Superior temporal gyrus (tissue), 1 donor: ENCODE results near the gene TEK.
"Not testable (repeated sequence)": the region's sequence is repeated elsewhere in the genome, so short reads cannot be mapped to it uniquely, and the experiment has no call there.

Experiments used
- DNase-seq: peaks from one replicate; pipeline ENCODE4 v3.0.0-alpha.2; 2016; ENCODE audit errors: extremely low spot score

Gene TEK

DNA sequence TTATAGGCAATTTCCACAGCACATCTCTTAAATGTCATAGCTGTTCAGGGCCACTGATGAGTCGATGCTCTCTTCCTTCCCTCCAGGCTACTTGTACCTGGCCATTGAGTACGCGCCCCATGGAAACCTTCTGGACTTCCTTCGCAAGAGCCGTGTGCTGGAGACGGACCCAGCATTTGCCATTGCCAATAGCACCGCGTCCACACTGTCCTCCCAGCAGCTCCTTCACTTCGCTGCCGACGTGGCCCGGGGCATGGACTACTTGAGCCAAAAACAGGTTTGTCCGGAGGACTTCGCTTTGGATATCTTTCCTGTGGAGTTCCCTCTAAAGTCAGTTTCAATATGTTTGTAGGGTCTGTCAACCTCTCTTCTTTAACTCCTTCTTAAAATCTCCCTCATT is 103.6 kb downstream of the TEK start:
- DNase-seq = no peak

DNA sequence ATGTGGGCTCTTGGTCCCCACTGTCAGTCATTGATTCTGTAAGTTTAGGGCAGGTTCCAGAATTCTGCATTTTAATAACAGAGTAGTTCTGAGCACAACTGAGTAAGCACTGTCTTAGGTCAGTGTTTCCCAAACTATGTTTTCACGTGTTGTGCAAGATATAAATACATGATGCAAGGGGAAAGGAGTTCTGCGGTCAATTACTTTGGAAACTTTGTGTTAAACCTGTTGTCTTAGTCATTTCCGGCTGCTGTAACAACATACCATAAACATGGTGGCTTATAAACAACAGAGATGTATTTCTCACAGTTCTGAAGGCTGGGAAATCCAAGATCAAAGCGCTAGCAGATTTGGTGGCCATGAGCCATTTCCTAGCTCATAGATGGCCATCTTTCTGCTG is 118.2 kb downstream of the TEK start:
- DNase-seq = no peak

DNA sequence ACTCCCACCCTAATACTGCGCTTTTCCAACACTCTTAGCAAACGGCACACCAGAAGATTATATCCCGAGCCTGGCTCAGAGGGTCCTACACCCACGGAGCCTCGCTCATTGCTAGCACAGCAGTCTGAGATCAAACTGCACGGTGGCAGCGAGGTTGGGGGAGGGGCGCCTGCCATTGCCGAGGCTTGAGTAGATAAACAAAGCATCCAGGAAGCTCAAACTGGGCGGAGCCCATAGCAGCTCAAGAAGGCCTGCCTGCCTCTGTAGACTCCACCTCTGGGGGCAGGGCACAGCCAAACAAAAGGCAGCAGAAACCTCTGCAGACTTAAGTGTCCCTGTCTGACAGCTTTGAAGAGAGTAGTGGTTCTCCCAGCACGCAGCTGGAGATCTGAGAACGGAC is 130.6 kb downstream of the TEK start:
- not testable (repeated sequence) for DNase-seq

DNA sequence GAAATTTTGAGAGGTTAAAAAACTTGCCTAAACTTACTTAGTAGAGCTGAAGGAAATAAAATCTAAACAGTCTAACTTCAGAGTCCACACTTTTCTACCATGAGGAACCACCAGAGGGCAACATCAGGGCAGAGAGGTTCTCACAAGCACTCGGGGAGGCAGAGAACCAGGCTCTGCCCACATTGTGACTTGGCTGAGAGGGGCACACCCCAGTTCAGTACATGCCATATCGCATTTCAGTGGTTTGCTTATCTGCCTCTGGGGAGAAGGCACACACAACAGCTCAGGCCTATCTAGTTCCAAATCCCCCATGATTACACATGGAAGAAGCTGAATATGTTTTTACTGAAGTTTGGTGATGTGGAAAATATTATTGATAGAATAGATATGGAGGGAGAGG is 138.7 kb downstream of the TEK start:
- DNase-seq = peak; percentile 45

DNA sequence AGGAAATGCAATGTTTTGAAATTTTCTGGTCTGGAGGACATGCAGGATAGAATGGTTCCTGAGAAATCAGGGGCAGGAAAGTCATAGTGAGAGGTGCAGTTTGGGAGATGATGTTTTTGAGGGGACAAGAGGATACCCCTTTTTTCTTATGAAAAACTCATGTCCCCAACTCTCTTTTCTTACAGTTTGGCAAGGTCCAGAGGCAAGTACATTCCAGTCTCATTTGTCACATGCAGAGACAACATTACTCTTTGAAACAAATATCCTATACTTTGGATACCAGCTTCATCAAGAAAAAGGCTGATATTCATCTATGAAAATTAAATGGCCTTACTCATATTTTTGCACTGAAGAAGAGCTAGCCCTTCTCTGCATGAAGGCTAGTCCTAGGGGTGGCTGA is 139.7 kb downstream of the TEK start:
- no peak for DNase-seq

DNA sequence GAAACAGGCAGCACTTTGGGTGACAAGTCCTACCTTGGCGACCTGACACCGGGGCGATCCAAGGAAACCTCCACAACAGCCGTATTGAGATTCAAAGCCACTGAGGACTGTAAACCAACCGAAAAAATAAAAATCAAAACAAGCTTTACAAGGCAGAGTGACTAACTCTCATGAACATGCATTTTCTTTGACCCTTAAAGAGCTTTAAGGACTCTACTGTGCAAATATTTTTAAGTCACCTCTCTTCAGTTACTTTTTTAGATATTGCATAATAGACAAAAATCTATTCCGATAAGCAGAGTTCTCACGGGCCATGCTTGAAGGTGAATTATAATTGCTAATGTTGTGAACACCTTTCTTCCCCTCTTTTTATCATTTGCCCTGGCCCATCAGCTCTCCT is 149.6 kb downstream of the TEK start:
- no peak for DNase-seq

DNA sequence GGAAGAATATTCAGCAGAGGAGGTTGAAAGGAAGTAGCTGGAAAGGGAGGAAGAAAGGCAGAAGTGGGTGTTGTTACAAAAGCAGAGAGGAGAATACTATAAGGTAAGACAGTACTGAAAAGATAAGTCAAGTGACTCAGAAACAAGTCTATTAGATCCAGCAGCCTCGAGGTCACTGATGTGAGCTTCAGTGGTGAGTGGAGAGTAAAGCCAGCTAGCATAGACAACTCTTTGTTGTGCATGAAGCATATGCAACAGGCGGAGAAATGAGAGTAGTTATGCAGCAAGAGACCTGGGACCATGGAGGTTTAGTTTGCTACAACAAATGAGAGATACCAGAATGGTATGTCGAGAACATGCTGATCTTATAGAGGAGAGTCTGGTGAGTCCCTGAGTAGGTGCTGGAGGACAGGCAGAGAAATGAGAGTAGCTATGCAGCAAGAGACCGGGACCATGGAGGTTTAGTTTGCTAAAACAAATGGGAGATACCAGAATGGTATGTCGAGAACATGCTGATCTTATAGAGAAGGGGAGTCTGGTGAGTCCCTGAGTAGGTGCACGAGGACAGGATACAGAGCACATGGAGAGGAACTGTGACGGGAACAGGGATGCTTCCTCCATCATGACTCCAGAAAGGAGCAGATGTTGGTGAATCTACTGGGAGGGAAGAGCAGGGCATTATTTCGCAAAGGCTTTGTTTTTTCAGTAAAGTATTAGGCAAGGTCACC is 151.9 kb downstream of the TEK start:
- DNase-seq = no peak

DNA sequence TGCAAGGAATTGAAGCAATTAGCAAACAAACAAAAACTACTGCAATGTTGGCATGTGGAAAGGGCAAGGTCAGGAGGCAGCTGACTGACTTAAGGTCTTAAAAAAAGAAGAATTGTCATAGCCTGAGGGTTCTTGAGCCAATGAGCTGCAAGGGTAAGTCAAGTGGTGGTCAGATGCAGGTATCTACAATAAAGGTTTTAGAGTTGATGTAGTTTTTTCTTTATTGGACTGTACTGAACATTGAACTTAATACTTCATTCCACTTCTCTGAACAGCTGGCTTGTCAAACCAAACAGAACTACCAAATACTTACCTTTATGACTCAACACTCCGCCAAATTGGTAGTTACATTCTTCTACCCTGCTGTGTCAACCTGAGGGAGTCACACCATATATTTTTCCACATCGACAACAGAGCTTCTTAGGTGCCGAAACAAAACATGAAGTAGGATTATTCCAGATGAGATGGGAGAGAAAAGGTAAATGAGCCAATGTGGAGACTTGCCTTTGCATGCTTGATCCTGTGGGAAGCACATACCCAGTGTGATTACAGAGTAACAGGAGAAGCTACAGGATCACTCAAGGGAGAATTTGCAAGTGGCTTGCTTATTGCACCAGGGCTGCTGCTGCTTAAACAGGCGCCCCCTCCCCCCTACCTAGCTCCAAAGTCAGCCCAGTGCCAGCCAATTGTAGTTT is 152.6 kb downstream of the TEK start:
- DNase-seq = no peak

DNA sequence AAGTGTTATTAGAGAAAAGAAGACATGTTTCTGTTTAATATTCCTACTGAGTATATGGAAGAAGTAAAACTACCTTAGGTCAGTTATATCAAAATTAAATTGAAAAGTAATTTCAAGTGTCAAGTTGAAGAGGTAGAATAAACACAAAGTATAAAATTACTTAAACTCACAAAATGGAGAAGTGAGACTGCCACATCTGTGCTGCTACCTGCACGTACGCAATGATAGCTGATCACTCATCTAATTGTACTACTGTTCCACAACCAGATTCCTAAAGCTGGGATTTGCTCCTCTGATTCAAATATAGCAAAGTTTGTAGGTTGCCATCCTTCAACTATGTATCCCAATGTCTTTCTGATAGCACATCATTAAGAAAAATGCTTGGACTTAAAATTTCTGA is 163.1 kb downstream of the TEK start:
- DNase-seq = no peak

DNA sequence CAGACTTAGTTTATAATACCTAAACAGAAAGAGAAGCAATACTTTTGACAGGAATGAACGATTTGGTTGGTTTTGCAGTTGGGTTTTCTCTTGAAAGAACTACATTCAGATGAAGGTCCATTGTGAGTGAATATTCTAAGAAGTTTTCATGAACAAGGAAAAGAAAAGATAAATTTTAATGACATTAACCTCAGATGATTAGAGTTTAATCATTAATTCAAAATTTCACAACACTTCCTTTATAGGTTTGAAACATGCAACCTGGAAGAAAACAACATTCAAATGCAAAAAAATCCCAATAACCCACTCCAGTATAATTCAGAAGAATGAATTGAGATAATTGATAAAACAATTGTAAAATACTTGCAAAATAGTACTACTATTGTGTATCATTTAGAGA is 164.2 kb downstream of the TEK start:
- DNase-seq = no peak

DNA sequence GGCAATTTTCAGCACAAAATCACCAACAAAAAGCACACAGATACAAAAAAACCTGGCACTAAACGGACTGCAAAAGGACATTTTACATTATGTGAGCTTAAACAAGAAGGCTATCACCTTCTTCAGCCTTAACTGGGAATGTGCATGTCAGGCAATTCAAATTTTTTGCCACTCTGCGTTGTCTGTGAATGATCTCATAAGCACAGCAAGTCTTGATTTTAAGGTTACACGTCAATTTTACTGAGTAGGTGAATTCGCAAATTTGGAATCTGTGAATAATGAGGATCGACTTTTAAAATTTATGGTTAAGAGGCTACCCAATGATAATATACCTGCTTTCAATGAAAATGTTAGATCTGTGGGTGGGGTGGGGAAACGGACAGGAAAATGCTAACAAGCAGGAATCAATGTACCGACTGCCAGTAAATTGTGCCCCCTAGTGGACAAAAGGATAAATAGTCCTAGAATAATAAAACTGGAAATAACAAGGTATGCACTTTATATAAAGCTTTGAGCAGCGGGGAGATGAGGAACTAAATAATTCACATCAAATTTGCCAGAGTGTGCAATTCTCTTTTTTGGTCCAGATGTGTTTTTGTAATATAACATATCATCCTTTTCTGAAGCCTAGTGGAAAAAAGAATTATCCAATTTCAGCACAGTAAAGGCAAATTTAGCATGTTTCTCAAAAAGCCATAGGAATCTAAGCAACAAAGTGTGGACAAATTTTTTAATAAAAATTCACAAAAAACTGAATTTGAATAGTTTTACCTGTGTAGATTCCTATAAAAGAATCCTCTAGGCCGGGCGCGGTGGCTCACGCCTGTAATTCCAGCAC is 167.4 kb downstream of the TEK start:
- peak; percentile 90 for DNase-seq

DNA sequence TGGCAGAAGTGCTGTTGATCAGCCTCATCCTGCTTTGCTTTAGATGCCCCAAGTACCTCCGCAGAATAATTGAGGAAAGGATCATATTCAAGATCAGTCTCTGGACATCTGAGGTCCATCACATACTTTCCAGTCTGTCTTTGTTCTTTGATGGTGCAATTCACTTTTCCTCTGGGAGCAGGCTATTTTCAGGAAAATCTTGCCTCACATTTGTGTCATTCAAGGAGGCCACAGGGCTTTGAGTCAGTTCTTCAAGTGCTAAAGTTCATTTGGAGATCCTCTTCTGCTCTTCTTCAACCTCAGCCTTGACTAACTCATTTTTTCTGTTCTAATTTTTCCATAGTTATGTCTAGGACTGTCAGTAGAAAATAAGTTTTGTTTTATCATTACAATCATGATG is 169.3 kb downstream of the TEK start:
- DNase-seq = no peak

DNA sequence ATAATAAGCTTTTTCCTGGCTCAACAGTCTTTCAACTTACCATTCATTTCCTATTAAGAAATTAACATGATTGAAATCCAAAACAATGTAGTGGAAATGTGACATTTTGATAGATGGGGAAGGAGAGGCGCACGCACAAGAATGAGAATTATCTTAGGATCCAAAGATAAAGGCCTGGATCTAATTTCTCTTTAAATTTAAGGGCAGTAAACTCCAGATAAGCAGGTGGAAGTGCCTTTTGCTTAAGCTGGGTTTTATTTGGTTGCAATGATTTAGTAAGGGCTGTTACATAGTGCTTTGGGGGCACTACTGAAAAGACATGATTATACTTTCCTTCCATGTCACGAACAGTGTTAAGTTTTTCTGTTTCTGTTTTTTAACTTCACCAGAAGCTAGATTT is 170.6 kb downstream of the TEK start:
- no peak for DNase-seq
